Smooth muscle cell (in vitro differentiated cells): ENCODE results near the gene RGS5. TPM values are rescaled to one million over a fixed set of nuclear protein-coding genes. Genes with fewer than 3 reads are reported as not detected.
"Not testable (repeated sequence)": the region's sequence is repeated elsewhere in the genome, so short reads cannot be mapped to it uniquely, and the experiment has no call there.

ENCODE experiments used
- DNase-seq: peaks from one replicate; lab custom pipeline; 2025; ENCODE audit not compliant: unreplicated experiment; lab: John Stamatoyannopoulos, UW
- H2AFZ ChIP-seq: fragments of 200-600 bp; sonication (generic); 2 replicates; pipeline ENCODE4 v1.6.0; 2016; ENCODE audit warnings: antibody characterized with exemption, low read depth, mild to moderate bottlenecking
- H3F3A ChIP-seq: fragments of 200-600 bp; sonication (generic); 2 replicates; pipeline ENCODE4 v1.6.0; 2017; ENCODE audit warnings: antibody characterized with exemption, low read depth
- H3K27ac ChIP-seq: fragments of 200-600 bp; sonication (generic); 2 replicates; pipeline ENCODE4 v1.5.1; 2016; ENCODE audit warnings: low read depth, mild to moderate bottlenecking
- H3K27me3 ChIP-seq: fragments of 200-600 bp; sonication (generic); 2 replicates; pipeline ENCODE4 v1.6.1; 2016; ENCODE audit warnings: low read depth, mild to moderate bottlenecking
- H3K36me3 ChIP-seq: fragments of 200-600 bp; sonication (generic); 2 replicates; pipeline ENCODE4 v1.5.1; 2016; ENCODE audit warnings: low read depth
- H3K4me1 ChIP-seq: fragments of 200-600 bp; sonication (generic); 2 replicates; pipeline ENCODE4 v1.5.1; 2016; ENCODE audit warnings: low read depth
- H3K4me2 ChIP-seq: fragments of 200-600 bp; sonication (generic); 2 replicates; pipeline ENCODE4 v1.6.0; 2016; ENCODE audit warnings: mild to moderate bottlenecking
- H3K4me3 ChIP-seq: fragments of 200-600 bp; sonication (generic); 2 replicates; pipeline ENCODE4 v1.5.1; 2016; ENCODE audit warnings: mild to moderate bottlenecking
- H3K79me2 ChIP-seq: fragments of 200-600 bp; sonication (generic); 2 replicates; pipeline ENCODE4 v1.6.0; 2016; ENCODE audit warnings: low read depth, mild to moderate bottlenecking
- H3K9ac ChIP-seq: fragments of 200-600 bp; sonication (generic); 2 replicates; pipeline ENCODE4 v1.6.0; 2016; ENCODE audit warnings: low read depth
- H3K9me3 ChIP-seq: fragments of 200-600 bp; sonication (generic); replicated peaks from 2 replicates; pipeline ENCODE4 v1.5.1; 2016; ENCODE audit warnings: low read depth
- H4K20me1 ChIP-seq: fragments of 200-600 bp; sonication (generic); 2 replicates; pipeline ENCODE4 v1.6.0; 2016; ENCODE audit warnings: low read depth
- WGBS: methylation state at CpG from one replicate; pipeline ENCODE4 v1.1.7; 2016; ENCODE audit warnings: low lambda C conversion rate; 5-methylcytosine and 5-hydroxymethylcytosine counted together
- polyA plus RNA-seq: library from polyadenylated mRNA; unstranded; fragments of >200 nt; fragmentation: Nextera tagmentation; extraction: Ambion mirVana; gene quantifications from 2 replicates; pipeline ENCODE4 v1.2.1, GENCODE V29; 2016
- total RNA-seq: library from RNA; depleted of rRNA; stranded (reverse); fragments of >200 nt; gene quantifications from 2 replicates; pipeline ENCODE4 v1.2.3, GENCODE V29; 2014
- TF ChIP-seq, protein P1 (sequence below): fragments of 200-600 bp; sonication (generic); IDR thresholded peaks from 2 replicates; pipeline ENCODE4 v1.5.1; 2017; ENCODE audit warnings: borderline replicate concordance, mild to moderate bottlenecking, antibody characterized with exemption; ENCODE audit not compliant: insufficient read depth, poor library complexity, severe bottlenecking

The RGS5 gene
- total and polyA plus RNA-seq, 2 experiments from 2014 or later: 1.9 to 49.1 TPM

DNA sequence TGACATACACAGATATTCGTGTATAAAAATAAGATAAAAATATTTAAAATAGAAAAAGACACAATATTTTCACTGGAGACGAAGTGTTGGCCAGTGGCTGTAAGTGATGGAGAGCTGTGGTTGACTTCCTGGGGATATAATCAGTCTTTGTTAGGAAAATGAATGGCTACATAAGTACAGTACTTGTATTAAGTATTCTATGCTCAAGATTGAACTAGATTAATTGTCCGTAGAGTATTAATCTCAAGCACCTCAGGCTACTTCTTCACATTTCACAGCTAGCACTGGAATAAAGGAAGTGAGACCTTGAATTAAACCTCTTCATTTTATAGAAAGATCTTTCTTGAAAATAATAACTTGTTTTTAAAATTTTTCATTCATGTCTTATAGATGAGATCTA, 39.0 kb upstream of the RGS5 start:
- H3K36me3 ChIP-seq: no peaks in the 10 kb centered on the region
- H4K20me1 ChIP-seq: no peaks in the 10 kb centered on the region
- no peak overlapping the region for H2AFZ ChIP-seq
- no peaks in the 10 kb centered on the region for H3K79me2 ChIP-seq
- H3K27ac ChIP-seq: no peak overlapping the region
- H3K4me3 ChIP-seq: no peak overlapping the region
- H3K9ac ChIP-seq: no peak overlapping the region
- TF ChIP-seq, protein P1, sequence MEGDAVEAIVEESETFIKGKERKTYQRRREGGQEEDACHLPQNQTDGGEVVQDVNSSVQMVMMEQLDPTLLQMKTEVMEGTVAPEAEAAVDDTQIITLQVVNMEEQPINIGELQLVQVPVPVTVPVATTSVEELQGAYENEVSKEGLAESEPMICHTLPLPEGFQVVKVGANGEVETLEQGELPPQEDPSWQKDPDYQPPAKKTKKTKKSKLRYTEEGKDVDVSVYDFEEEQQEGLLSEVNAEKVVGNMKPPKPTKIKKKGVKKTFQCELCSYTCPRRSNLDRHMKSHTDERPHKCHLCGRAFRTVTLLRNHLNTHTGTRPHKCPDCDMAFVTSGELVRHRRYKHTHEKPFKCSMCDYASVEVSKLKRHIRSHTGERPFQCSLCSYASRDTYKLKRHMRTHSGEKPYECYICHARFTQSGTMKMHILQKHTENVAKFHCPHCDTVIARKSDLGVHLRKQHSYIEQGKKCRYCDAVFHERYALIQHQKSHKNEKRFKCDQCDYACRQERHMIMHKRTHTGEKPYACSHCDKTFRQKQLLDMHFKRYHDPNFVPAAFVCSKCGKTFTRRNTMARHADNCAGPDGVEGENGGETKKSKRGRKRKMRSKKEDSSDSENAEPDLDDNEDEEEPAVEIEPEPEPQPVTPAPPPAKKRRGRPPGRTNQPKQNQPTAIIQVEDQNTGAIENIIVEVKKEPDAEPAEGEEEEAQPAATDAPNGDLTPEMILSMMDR: no peak
- DNase-seq: no peak
- 89% methylated on average over 3 of the region's 3 CpGs for WGBS
- H3K27me3 ChIP-seq: no peaks in the 10 kb centered on the region
- no peaks in the 10 kb centered on the region for H3K9me3 ChIP-seq
- H3K4me1 ChIP-seq: no peaks in the 10 kb centered on the region
- no peaks in the 10 kb centered on the region for H3F3A ChIP-seq
- no peak overlapping the region for H3K4me2 ChIP-seq

DNA sequence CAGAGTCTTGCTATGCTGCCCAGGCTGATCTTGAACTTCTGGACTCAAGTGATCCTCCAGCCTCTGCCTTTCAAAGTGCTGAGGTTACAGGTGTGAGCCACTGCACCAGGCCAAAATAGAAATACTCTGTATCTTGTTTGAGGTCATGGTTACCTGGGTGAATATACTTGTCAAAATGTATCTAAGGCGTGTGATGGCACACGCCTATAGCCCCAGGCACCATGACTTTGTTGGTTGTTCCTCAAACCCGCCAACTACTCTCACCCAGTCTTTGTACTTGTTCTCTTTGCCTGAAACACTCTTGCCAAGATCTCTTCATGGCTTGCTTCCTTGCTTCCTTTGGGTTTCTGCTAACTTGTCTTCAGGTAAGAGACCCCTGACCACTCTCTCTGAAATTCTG, 38.0 kb upstream of the RGS5 start:
- TF ChIP-seq, protein P1: no peak
- Histone ChIP-seq H3K36me3 (no peaks in the 10 kb centered on the region), H3K79me2 (no peaks in the 10 kb centered on the region), H4K20me1 (no peaks in the 10 kb centered on the region), H3K4me2 (no peak overlapping the region), H3K4me3 (no peak overlapping the region), H3K9ac (no peak overlapping the region), H3K27ac (no peak overlapping the region), H3K9me3 (no peaks in the 10 kb centered on the region), H3F3A (no peaks in the 10 kb centered on the region), H3K4me1 (no peaks in the 10 kb centered on the region), H2AFZ (no peak overlapping the region), H3K27me3 (no peaks in the 10 kb centered on the region)
- 91% methylated on average over 3 of the region's 3 CpGs for WGBS
- no peak for DNase-seq

DNA sequence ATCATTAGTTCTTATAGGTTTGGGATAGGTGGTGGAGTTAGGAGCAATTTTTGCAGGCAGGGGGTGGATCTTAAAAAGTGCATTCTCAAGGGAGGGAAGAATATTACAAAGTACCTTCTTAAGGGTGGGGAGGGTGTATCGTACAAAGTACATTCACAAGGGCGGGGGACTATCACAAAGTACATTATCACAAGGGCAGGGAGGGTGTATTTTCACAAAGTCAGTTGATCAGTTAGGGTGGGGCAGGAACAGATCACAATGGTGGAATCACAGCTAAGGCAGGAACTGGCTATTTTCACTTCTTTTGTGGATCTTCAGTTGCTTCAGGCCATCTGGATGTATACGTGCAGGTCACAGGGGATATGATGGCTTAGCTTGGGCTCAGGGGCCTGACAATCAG, 30.9 kb upstream of the RGS5 start:
- H3K79me2 ChIP-seq, H2AFZ ChIP-seq, H3K4me2 ChIP-seq, H3K9me3 ChIP-seq, H3K27me3 ChIP-seq, H3F3A ChIP-seq, H3K9ac ChIP-seq, H3K4me1 ChIP-seq, H3K36me3 ChIP-seq, DNase-seq, H3K4me3 ChIP-seq, H3K27ac ChIP-seq, H4K20me1 ChIP-seq: not testable (repeated sequence)
- 95% methylated on average over 3 of the region's 3 CpGs for whole genome bisulfite sequencing

DNA sequence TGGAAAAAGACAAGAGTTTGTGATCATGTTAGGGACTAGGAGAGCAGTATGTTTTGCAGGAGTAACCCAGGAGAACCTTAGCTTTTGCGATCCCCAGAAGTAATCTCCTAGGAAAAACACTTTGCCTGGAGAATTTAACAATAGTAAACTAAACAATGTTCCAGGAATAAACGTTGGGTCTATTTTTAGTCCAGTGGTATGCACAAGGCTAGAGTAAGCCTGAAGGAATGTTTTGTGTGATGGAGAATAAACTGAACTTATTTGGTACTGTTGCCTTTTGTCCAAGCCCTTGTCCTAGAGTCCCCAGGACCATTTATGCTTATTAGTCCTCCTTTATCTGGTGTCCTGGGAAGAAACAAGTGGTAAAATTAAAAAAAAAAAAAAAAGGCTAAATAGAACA, 28.7 kb upstream of the RGS5 start:
- H2AFZ ChIP-seq: no peak overlapping the region

More for the DNA sequence above, 28.7 kb upstream of the RGS5 start:
- H3K4me1 ChIP-seq: no peaks in the 10 kb centered on the region
- no peaks in the 10 kb centered on the region for H3F3A ChIP-seq
- TF ChIP-seq, protein P1: no peak
- no peak overlapping the region for H3K27ac ChIP-seq
- no peak overlapping the region for H3K4me2 ChIP-seq
- WGBS: 35% methylated on average over 2 of the region's 2 CpGs
- H3K4me3 ChIP-seq: no peak overlapping the region
- H4K20me1 ChIP-seq: no peaks in the 10 kb centered on the region
- H3K36me3 ChIP-seq: no peaks in the 10 kb centered on the region
- H3K9me3 ChIP-seq: no peaks in the 10 kb centered on the region
- H3K9ac ChIP-seq: no peak overlapping the region
- H3K79me2 ChIP-seq: no peaks in the 10 kb centered on the region
- no peak for DNase-seq
- no peaks in the 10 kb centered on the region for H3K27me3 ChIP-seq
